Astrocyte (in vitro differentiated cells and primary cell): ENCODE measurements around the gene PRKAG3. TPM values are rescaled to one million over a fixed set of nuclear protein-coding genes. Genes with fewer than 3 reads are reported as not detected.

Experiments
- DNase-seq: peaks from one replicate; pipeline ENCODE4 v3.0.0-alpha.2; 2010; ENCODE audit warnings: low read depth
- FAIRE-seq: peaks from 2 replicates; lab custom pipeline; 2011; peaks lifted over from hg19 to GRCh38; lab: Jason Lieb, UNC
- H2AFZ ChIP-seq: 2 replicates; pipeline ENCODE4 v1.6.0; 2012; ENCODE audit warnings: low read depth, low read length, inconsistent platforms
- H3K27ac ChIP-seq: 2 replicates; pipeline ENCODE4 v1.5.1; 2011; ENCODE audit warnings: low read depth, low read length, inconsistent platforms
- H3K27me3 ChIP-seq: 2 replicates; pipeline ENCODE4 v1.6.0; 2011; ENCODE audit warnings: low read length, inconsistent platforms; ENCODE audit not compliant: insufficient read depth
- H3K36me3 ChIP-seq: 2 replicates; pipeline ENCODE4 v1.5.1; 2011; ENCODE audit warnings: low read length, inconsistent platforms; ENCODE audit not compliant: insufficient read depth
- H3K4me1 ChIP-seq: 2 replicates; pipeline ENCODE4 v1.5.1; 2011; ENCODE audit warnings: low read length, inconsistent platforms; ENCODE audit not compliant: insufficient read depth
- H3K4me2 ChIP-seq: 2 replicates; pipeline ENCODE4 v1.6.0; 2012; ENCODE audit warnings: low read length, inconsistent platforms
- H3K4me3 ChIP-seq: 2 replicates; pipeline ENCODE4 v1.5.1; 2011; ENCODE audit warnings: low read depth, mild to moderate bottlenecking, low read length, inconsistent platforms; ENCODE audit not compliant: insufficient read depth
- H3K79me2 ChIP-seq: 2 replicates; pipeline ENCODE4 v1.6.0; 2012; ENCODE audit warnings: mild to moderate bottlenecking, low read length, inconsistent platforms; ENCODE audit not compliant: insufficient read depth
- H3K9ac ChIP-seq: 2 replicates; pipeline ENCODE4 v1.6.0; 2012; ENCODE audit warnings: mild to moderate bottlenecking, low read length, inconsistent platforms
- H3K9me3 ChIP-seq: 2 replicates; pipeline ENCODE4 v1.5.1; 2012; ENCODE audit warnings: low read depth, mild to moderate bottlenecking, low read length, inconsistent platforms; ENCODE audit not compliant: insufficient read depth
- H4K20me1 ChIP-seq: 2 replicates; pipeline ENCODE4 v1.6.0; 2012; ENCODE audit warnings: low read length, inconsistent platforms; ENCODE audit not compliant: insufficient read depth
- H3K27ac Mint-ChIP-seq: one replicate; pipeline ENCODE4 v1.8.0; 2021; ENCODE audit warnings: mild to moderate bottlenecking, mixed read lengths; ENCODE audit not compliant: unreplicated experiment
- H3K27me3 Mint-ChIP-seq: one replicate; pipeline ENCODE4 v1.8.0; 2021; ENCODE audit warnings: low read depth, mixed read lengths; ENCODE audit not compliant: unreplicated experiment
- H3K36me3 Mint-ChIP-seq: one replicate; pipeline ENCODE4 v1.8.0; 2021; ENCODE audit warnings: low read depth, mixed read lengths; ENCODE audit not compliant: unreplicated experiment
- H3K4me1 Mint-ChIP-seq: one replicate; pipeline ENCODE4 v1.8.0; 2021; ENCODE audit warnings: low read depth, mixed read lengths; ENCODE audit not compliant: unreplicated experiment
- H3K4me3 Mint-ChIP-seq: one replicate; pipeline ENCODE4 v1.8.0; 2021; ENCODE audit warnings: mild to moderate bottlenecking, moderate library complexity, mixed read lengths; ENCODE audit not compliant: unreplicated experiment
- H3K9me3 Mint-ChIP-seq: one replicate; pipeline ENCODE4 v1.8.0; 2021; ENCODE audit warnings: mild to moderate bottlenecking, mixed read lengths; ENCODE audit not compliant: unreplicated experiment
- CTCF ChIP-seq: IDR thresholded peaks from 2 replicates; pipeline ENCODE4 v1.5.1; 2011; ENCODE audit warnings: low read depth, mild to moderate bottlenecking, inconsistent platforms, low read length, moderate library complexity; ENCODE audit not compliant: insufficient read depth
- EZH2 ChIP-seq: IDR thresholded peaks from 2 replicates; pipeline ENCODE4 v1.6.1; 2012; ENCODE audit warnings: mild to moderate bottlenecking, low read length, inconsistent platforms; ENCODE audit not compliant: insufficient read depth
- total RNA-seq: library from RNA; stranded (reverse); gene quantifications from 2 replicates; pipeline ENCODE4 v1.2.1, GENCODE V29; 2021

Gene PRKAG3
- total RNA-seq, 1 donor from 2014 or later, result not detected

- no peak overlapping the region for H2AFZ ChIP-seq
- no peak overlapping the region for H3K9ac ChIP-seq
Observed at GRCh38 chr2:218816561-218817011, 15.0 kb downstream of the PRKAG3 start.

GRCh38 chr2:218815649-218816048 lies 16.0 kb downstream of the PRKAG3 start:
- Mint-ChIP-seq H3K4me1 (peaks cover 3% of the 10 kb centered on the region), H3K27ac (no peak overlapping the region)
- TF ChIP-seq EZH2 (no peak), CTCF (no peak)

More at GRCh38 chr2:218816561-218817011, 15.0 kb downstream of the PRKAG3 start:
- DNase-seq (no peak), FAIRE-seq (no peak)
- Histone ChIP-seq H3K27me3 (peaks cover 4% of the 10 kb centered on the region), H3K4me3 (no peak overlapping the region), H4K20me1 (no peaks in the 10 kb centered on the region), H3K36me3 (no peaks in the 10 kb centered on the region), H3K9me3 (no peaks in the 10 kb centered on the region), H3K4me2 (no peak overlapping the region), H3K27ac (no peak overlapping the region), H3K4me1 (no peaks in the 10 kb centered on the region), H3K79me2 (no peaks in the 10 kb centered on the region)
- Mint-ChIP-seq H3K9me3 (peaks cover 2% of the 10 kb centered on the region), H3K27me3 (peaks cover 22% of the 10 kb centered on the region), H3K4me3 (no peak overlapping the region), H3K36me3 (peaks cover 15% of the 10 kb centered on the region), H3K4me1 (peaks cover 3% of the 10 kb centered on the region), H3K27ac (no peak overlapping the region)
- TF ChIP-seq CTCF, result no peak
- TF ChIP-seq EZH2, result no peak

GRCh38 chr2:218815244-218815637 lies 16.4 kb downstream of the PRKAG3 start:
- Mint-ChIP-seq H3K4me3 (no peak overlapping the region), H3K27me3 (peaks cover 20% of the 10 kb centered on the region), H3K4me1 (peaks cover 3% of the 10 kb centered on the region), H3K9me3 (peaks cover 2% of the 10 kb centered on the region), H3K27ac (no peak overlapping the region), H3K36me3 (peaks cover 15% of the 10 kb centered on the region)
- Histone ChIP-seq H3K4me3 (no peak overlapping the region), H3K4me2 (no peak overlapping the region), H3K79me2 (no peaks in the 10 kb centered on the region), H4K20me1 (no peaks in the 10 kb centered on the region), H3K9ac (no peak overlapping the region), H2AFZ (no peak overlapping the region), H3K27ac (no peak overlapping the region), H3K4me1 (no peaks in the 10 kb centered on the region), H3K27me3 (no peaks in the 10 kb centered on the region), H3K36me3 (no peaks in the 10 kb centered on the region), H3K9me3 (no peaks in the 10 kb centered on the region)
- TF ChIP-seq EZH2, result no peak
- no peak for TF ChIP-seq CTCF
- DNase-seq (no peak), FAIRE-seq (no peak)

More at GRCh38 chr2:218815649-218816048, 16.0 kb downstream of the PRKAG3 start:
- Histone ChIP-seq H3K9me3 (no peaks in the 10 kb centered on the region), H4K20me1 (no peaks in the 10 kb centered on the region), H3K4me3 (no peak overlapping the region), H3K4me2 (no peak overlapping the region), H3K4me1 (no peaks in the 10 kb centered on the region), H3K79me2 (no peaks in the 10 kb centered on the region), H3K27me3 (no peaks in the 10 kb centered on the region), H3K27ac (no peak overlapping the region), H3K9ac (no peak overlapping the region), H2AFZ (no peak overlapping the region), H3K36me3 (no peaks in the 10 kb centered on the region)
- H3K27me3 Mint-ChIP-seq, result peaks cover 22% of the 10 kb centered on the region
- H3K36me3 Mint-ChIP-seq, result peaks cover 15% of the 10 kb centered on the region
- no peak overlapping the region for H3K4me3 Mint-ChIP-seq
- FAIRE-seq (no peak), DNase-seq (no peak)
- peaks cover 2% of the 10 kb centered on the region for H3K9me3 Mint-ChIP-seq
